Neural cell (in vitro differentiated cells): ENCODE measurements around the gene SCAF4.

Source experiments
- EP300 ChIP-seq: fragments of 450-650 bp; conservative IDR thresholded peaks from 2 replicates; pipeline ENCODE4 v1.6.1; 2014; ENCODE audit warnings: antibody characterized with exemption, mild to moderate bottlenecking, moderate library complexity; ENCODE audit not compliant: poor library complexity, severe bottlenecking
- EZH2 ChIP-seq: fragments of 200-600, 300-800 bp; shearing (Covaris generic), sonication (generic); IDR thresholded peaks from 2 replicates; pipeline ENCODE4 v1.6.1; 2014; ENCODE audit warnings: antibody characterized with exemption, low read length, borderline replicate concordance, mild to moderate bottlenecking; ENCODE audit not compliant: insufficient read depth, poor library complexity, severe bottlenecking
- MXI1 ChIP-seq: fragments of 450-650 bp; conservative IDR thresholded peaks from 2 replicates; pipeline ENCODE4 v1.6.1; 2014; ENCODE audit warnings: antibody characterized with exemption, mild to moderate bottlenecking; ENCODE audit not compliant: poor library complexity, severe bottlenecking
- POLR2AphosphoS5 ChIP-seq: IDR thresholded peaks from 2 replicates; pipeline ENCODE4 v1.6.1; 2012
- REST ChIP-seq: IDR thresholded peaks from 2 replicates; pipeline ENCODE4 v1.6.1; 2012; ENCODE audit warnings: borderline replicate concordance
- TAF1 ChIP-seq: IDR thresholded peaks from 2 replicates; pipeline ENCODE4 v1.6.1; 2012; ENCODE audit warnings: low read depth
- TF ChIP-seq, protein P1 (sequence below): fragments of 450-650 bp; IDR thresholded peaks from 2 replicates; pipeline ENCODE4 v1.5.1; 2014; ENCODE audit warnings: antibody characterized with exemption, mild to moderate bottlenecking, moderate library complexity; ENCODE audit not compliant: poor library complexity, severe bottlenecking

DNA sequence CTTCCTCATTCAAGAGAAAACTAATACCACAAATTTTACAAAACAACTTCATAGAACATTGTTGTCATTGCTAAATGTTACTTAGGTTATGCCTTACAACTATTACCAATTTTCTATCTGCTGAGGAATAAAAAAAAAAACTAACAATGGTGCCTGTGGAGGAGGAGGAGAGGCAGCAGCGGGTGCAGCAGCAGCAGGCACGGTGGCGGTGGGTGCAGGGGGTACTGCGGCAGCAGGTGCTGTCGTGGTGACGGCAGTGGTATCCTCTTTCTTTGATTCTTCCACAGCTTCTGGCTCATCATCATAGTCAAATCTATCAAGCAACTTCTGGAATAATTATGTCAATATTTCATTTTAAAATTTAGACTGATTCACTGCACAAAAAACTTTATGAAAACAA lies 35.5 kb downstream of the SCAF4 start:
- TF ChIP-seq, protein P1, sequence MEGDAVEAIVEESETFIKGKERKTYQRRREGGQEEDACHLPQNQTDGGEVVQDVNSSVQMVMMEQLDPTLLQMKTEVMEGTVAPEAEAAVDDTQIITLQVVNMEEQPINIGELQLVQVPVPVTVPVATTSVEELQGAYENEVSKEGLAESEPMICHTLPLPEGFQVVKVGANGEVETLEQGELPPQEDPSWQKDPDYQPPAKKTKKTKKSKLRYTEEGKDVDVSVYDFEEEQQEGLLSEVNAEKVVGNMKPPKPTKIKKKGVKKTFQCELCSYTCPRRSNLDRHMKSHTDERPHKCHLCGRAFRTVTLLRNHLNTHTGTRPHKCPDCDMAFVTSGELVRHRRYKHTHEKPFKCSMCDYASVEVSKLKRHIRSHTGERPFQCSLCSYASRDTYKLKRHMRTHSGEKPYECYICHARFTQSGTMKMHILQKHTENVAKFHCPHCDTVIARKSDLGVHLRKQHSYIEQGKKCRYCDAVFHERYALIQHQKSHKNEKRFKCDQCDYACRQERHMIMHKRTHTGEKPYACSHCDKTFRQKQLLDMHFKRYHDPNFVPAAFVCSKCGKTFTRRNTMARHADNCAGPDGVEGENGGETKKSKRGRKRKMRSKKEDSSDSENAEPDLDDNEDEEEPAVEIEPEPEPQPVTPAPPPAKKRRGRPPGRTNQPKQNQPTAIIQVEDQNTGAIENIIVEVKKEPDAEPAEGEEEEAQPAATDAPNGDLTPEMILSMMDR = no peak
- TF ChIP-seq REST = no peak
- no peak for TF ChIP-seq EP300
- TF ChIP-seq EZH2 = no peak
- no peak for TF ChIP-seq POLR2AphosphoS5
- no peak for TF ChIP-seq MXI1
- no peak for TF ChIP-seq TAF1
